H1 (cell line): ENCODE results near the gene SLC12A2. TPM values are rescaled to one million over a fixed set of nuclear protein-coding genes. Genes with fewer than 3 reads are reported as not detected.

Experiments used
- BCL11A ChIP-seq, 2 experiments: IDR thresholded peaks; one replicate each; pipeline ENCODE4 v1.6.1; 2011; ENCODE audit warnings: low read depth in 2 of 2, low read length in 2 of 2, mild to moderate bottlenecking in 2 of 2
- CHD1 ChIP-seq: IDR thresholded peaks from 2 replicates; pipeline ENCODE4 v1.6.1; 2012; ENCODE audit warnings: low read depth, low read length, improper control_type of control experiment
- EP300 ChIP-seq, 2 experiments: IDR thresholded peaks; 1 replicate in 1 of 2; 2 replicates in 1 of 2; pipeline ENCODE4 v1.6.1; 2011 to 2012; ENCODE audit warnings: low read depth in 2 of 2, low read length in 2 of 2, mild to moderate bottlenecking in 2 of 2, borderline replicate concordance in 1 of 2, inconsistent platforms in 1 of 2, moderate library complexity in 1 of 2
- FOSL1 ChIP-seq: IDR thresholded peaks from 2 replicates; pipeline ENCODE4 v1.6.1; 2011; ENCODE audit warnings: mild to moderate bottlenecking, low read depth, low read length, moderate library complexity; ENCODE audit not compliant: insufficient read depth
- GABPA ChIP-seq: IDR thresholded peaks from 2 replicates; pipeline ENCODE4 v1.6.1; 2011; ENCODE audit warnings: mild to moderate bottlenecking, low read length, moderate library complexity, borderline replicate concordance; ENCODE audit not compliant: insufficient read depth
- KDM4A ChIP-seq: IDR thresholded peaks from one replicate; pipeline ENCODE4 v1.7.1; 2012; ENCODE audit warnings: low read depth, mild to moderate bottlenecking, moderate library complexity, low read length, inconsistent platforms; ENCODE audit not compliant: severe bottlenecking
- NRF1 ChIP-seq: IDR thresholded peaks from 2 replicates; pipeline ENCODE4 v1.6.1; 2011; ENCODE audit warnings: mild to moderate bottlenecking, low read depth, low read length, improper control_type of control experiment
- POU5F1 ChIP-seq: IDR thresholded peaks from 2 replicates; pipeline ENCODE4 v1.6.1; 2011; ENCODE audit warnings: low read depth, mild to moderate bottlenecking, low read length, moderate library complexity
- RAD21 ChIP-seq, 2 experiments: IDR thresholded peaks in 1 of 2; conservative IDR thresholded peaks in 1 of 2; 2 replicates each; pipeline ENCODE4 v1.6.1; 2011; ENCODE audit warnings: low read depth in 2 of 2, low read length in 2 of 2, improper control_type of control experiment in 1 of 2, inconsistent platforms in 1 of 2, mild to moderate bottlenecking in 1 of 2, moderate library complexity in 1 of 2
- RNF2 ChIP-seq: fragments of 200-900, 300-1000 bp; sonication (generic); IDR thresholded peaks from 2 replicates; pipeline ENCODE4 v1.7.1; 2016; ENCODE audit warnings: borderline replicate concordance, low read depth, mild to moderate bottlenecking, antibody characterized with exemption, low read length; ENCODE audit not compliant: poor library complexity, severe bottlenecking; ENCODE audit errors: missing control alignments
- SAP30 ChIP-seq: fragments of 300-600 bp; sonication (generic); IDR thresholded peaks from 2 replicates; pipeline ENCODE4 v1.7.1; 2012; ENCODE audit warnings: low read length, moderate library complexity, mild to moderate bottlenecking, inconsistent platforms; ENCODE audit not compliant: insufficient read depth, insufficient replicate concordance
- SRF ChIP-seq: IDR thresholded peaks from 2 replicates; pipeline ENCODE4 v1.6.1; 2011; ENCODE audit warnings: mild to moderate bottlenecking, low read depth, low read length, moderate library complexity
- polyA plus RNA-seq, 7 experiments: library from polyadenylated mRNA; depleted of rRNA in 3 of 7; stranded (reverse) in 5 of 7; unstranded in 2 of 7; fragments of >200 nt in 5 of 7; fragments of 200-250 nt in 2 of 7; gene quantifications; 1 replicate in 5 of 7; 2 replicates in 1 of 7; 4 replicates in 1 of 7; pipeline versions ENCODE4 v1.2.1 to v1.2.3, GENCODE V29; 2011 to 2013; ENCODE audit warnings: missing spikeins in 2 of 7, mixed read lengths in 2 of 7
- total RNA-seq: library from RNA; stranded (reverse); fragmentation: NEBNext Ultra II Directional; extraction: Animal tissue kit (Norgen Biotek cat#: 25700); gene quantifications from 2 replicates; pipeline ENCODE4 v1.2.1, GENCODE V29; 2021
- TF ChIP-seq, protein P1 (sequence below): IDR thresholded peaks from 2 replicates; pipeline ENCODE4 v1.6.1; 2012; ENCODE audit warnings: inconsistent platforms

The SLC12A2 gene
- total and polyA plus RNA-seq, 2 of the 8 experiments (the other 6 are each of a cell fraction or from before 2014, with no cell fraction given): 2.6 to 16.2 TPM

DNA sequence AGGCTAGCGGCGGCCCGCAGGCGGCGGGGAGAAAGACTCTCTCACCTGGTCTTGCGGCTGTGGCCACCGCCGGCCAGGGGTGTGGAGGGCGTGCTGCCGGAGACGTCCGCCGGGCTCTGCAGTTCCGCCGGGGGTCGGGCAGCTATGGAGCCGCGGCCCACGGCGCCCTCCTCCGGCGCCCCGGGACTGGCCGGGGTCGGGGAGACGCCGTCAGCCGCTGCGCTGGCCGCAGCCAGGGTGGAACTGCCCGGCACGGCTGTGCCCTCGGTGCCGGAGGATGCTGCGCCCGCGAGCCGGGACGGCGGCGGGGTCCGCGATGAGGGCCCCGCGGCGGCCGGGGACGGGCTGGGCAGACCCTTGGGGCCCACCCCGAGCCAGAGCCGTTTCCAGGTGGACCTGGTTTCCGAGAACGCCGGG lies 253 bp downstream of the SLC12A2 start (continued):
- TF ChIP-seq EP300 (IDR thresholded peaks at IDR 0.05; ENCODE audit: borderline replicate concordance in 1 of 2, low read depth in 2 of 2, low read length in 2 of 2) (no peak), FOSL1 (no peak), RAD21 (IDR thresholded peaks at IDR 0.05 in 1 of 2, conservative IDR thresholded peaks at IDR 0.05 in 1 of 2; ENCODE audit: low read depth in 2 of 2, low read length in 2 of 2) (peak; percentile 17 to 40; a peak in 3 of 4 replicates), KDM4A (peak; percentile 0), NRF1 (no peak), SAP30 (no peak), RNF2 (no peak), POU5F1 (no peak), CHD1 (no peak), BCL11A (IDR thresholded peaks at IDR 0.05; ENCODE audit: low read depth in 2 of 2, low read length in 2 of 2) (no peak), GABPA (0 out of 2 replicates have a peak, but pooled peaks have one; percentile 1), SRF (no peak)
- TF ChIP-seq, protein P1, sequence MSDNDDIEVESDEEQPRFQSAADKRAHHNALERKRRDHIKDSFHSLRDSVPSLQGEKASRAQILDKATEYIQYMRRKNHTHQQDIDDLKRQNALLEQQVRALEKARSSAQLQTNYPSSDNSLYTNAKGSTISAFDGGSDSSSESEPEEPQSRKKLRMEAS: no peak; the same call in 1 of the 2 replicates
- TF ChIP-seq, all 59 proteins: peak for 7
